ENCODE results near the gene PRSS48.
"Not testable (repeated sequence)": the region's sequence is repeated elsewhere in the genome, so short reads cannot be mapped to it uniquely, and the experiment has no call there.

PRSS48 gene

GRCh38 chr4:151276787-151277562, at the start of gene PRSS48:
TSS of gene PRSS48 (plus strand) at chr4:151277161. CDS start at chr4:151277173, 12 bp downstream.
- no peak for DNase-seq

DNA sequence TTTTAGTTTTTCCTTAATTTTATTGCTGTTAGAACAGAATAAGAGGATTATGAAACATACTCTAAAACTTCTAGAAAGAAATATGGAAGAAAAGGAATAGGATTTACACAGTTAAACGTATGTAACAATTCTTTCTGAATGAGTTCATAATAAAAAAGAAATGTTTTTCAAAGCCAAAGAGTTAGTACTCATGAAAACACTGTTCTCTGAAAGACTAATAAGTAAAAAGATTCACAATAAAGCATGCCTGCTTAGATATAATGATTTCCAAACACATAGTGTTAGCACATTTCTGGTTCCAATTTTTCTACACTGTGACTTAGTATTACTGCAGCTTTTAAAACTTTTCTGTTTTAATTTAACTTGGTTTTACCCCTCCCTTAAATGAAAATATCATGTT, 49.8 kb upstream of the PRSS48 start:
- no peak for DNase-seq

GRCh38 chr4:151227731-151228130, 49.2 kb upstream of the PRSS48 start:
- DNase-seq: no peak

- no peak for DNase-seq
Observed at GRCh38 chr4:151228189-151229119, 48.5 kb upstream of the PRSS48 start.

GRCh38 chr4:151231915-151232595, 44.9 kb upstream of the PRSS48 start:
- DNase-seq: no peak

GRCh38 chr4:151233600-151233999, 43.4 kb upstream of the PRSS48 start:
- no peak for DNase-seq

GRCh38 chr4:151235373-151235772, 41.6 kb upstream of the PRSS48 start:
- DNase-seq: not testable (repeated sequence)

DNA sequence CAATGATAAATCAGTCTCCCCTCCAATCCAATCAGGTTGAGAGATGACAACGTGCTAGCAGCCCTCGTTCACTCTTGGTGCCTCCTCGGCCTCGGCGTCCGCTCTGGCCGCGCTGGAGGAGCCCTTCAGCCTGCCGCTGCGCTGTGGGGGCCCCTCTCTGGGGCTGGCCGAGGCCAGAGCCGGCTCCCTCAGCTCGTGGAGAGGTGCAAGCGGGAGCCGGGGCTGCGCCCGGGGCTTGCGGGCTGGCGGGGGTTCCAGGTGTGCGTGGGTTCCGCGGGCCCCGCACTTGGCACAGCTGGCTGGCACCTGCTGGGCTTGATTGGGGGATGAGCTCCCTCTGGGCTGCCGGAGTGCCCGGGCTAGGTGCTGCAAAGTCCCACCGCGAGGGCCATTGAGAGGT, 40.9 kb upstream of the PRSS48 start:
- DNase-seq: no peak

- DNase-seq: no peak
Observed at GRCh38 chr4:151238477-151238876, 38.5 kb upstream of the PRSS48 start.

DNA sequence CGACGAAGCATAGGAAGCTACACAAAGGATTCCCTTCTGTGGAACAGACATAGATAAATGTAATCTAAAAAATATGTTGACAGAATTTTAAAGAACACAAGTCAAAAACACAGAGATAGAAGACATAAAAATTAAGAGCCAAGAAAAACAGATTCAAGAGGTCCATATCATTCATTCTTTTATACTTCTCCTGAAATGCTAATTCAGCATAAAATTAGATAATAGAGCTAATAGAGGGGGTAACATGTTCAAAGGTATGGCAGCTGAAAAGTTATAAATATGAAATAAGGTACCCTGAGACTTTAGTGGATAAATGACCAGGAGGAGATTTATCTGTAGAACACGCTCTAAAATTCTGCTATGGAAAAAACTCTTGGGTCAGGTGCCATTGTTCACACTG, 37.4 kb upstream of the PRSS48 start:
- no peak for DNase-seq

GRCh38 chr4:151242305-151242704, 34.7 kb upstream of the PRSS48 start:
- DNase-seq: no peak

DNA sequence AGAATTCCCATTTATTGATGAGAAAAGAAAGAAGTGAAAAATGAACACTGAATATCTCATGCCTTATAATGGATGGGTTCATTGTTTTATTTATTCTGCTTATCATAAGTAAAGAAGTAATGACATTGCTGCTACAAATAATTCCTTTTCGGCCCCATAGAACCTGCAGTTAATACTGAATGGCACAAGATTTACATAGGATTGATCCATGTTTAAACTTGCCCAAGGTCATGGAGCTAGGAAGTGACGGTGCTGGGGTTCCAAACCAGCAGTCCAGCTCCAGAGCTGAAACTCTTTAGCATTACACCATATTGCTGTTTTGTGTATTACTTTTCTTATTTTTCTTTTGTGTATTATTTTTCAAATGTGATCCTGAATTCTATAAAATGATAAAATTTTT, 30.2 kb upstream of the PRSS48 start:
- no peak for DNase-seq

DNA sequence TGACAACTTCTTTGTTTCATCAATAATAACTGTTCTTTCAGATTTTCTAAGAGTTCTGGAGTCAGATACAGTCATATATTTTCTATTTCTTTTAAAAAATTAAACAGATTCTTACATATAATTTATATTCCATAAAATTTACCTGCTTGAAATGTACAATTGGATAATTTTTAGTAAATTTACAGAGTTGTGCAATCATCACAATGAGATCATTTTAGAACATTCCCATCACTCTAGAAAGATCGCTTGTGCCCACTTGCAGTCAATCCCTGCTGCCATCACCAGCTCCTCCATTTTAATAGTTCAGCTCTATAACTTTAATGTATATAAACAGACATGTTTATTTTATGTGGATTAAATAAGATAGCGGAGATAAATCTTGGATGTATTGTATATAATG, 29.6 kb upstream of the PRSS48 start:
- no peak for DNase-seq

- no peak for DNase-seq
Observed at GRCh38 chr4:151248519-151248918, 28.4 kb upstream of the PRSS48 start.

DNA sequence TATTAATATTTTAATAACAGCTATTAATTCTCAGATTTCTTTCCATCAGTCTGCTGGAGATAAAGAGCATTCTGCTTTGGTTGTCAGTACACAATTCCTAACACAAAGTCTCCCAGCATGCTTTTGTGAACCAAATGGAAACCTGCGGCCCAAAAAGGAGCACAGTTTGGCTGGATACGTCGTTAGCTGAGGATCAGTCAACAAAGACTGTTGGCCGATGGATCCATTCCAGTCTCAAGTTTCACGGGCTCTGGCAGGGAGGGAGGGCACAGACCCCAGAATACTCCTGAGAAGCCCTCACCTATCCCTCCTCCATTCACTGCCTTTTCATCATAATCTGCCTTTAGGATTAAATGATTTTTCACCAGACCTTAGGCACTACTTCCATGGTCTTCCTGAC, 26.3 kb upstream of the PRSS48 start:
- no peak for DNase-seq

DNA sequence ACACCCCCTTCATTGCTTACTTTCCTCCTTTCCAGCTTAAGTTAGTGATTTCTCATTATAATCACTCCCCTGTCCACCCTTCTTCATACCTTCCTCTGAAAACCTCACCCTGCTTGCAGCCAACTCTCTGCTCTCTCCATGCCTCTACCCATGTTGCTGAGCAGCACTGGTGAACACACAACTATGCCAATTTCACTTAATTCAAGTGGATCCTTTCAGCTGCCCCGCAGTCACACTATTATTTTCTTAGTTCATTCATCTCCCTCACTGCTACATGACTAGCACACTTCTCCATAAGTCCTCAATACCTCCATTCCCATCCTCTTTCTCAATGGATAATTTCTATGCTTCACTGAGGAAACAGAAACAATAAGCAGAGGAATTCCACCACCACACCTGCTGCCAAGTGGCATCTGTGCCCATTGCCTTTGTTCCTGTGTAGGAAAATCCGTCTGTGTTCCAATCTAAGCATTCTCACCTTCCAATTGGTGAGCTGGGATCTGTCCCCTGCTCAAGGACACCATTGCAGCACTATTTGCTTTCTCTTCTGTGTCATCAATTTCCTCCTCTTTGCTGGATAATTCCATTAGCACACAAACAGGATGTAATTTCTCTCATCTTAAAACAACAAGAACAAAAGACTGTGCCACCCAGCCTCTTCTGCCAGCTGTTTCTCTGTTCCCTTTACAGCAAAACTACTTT, 25.2 kb upstream of the PRSS48 start:
- no peak for DNase-seq

GRCh38 chr4:151255226-151255625, 21.7 kb upstream of the PRSS48 start:
- not testable (repeated sequence) for DNase-seq

DNA sequence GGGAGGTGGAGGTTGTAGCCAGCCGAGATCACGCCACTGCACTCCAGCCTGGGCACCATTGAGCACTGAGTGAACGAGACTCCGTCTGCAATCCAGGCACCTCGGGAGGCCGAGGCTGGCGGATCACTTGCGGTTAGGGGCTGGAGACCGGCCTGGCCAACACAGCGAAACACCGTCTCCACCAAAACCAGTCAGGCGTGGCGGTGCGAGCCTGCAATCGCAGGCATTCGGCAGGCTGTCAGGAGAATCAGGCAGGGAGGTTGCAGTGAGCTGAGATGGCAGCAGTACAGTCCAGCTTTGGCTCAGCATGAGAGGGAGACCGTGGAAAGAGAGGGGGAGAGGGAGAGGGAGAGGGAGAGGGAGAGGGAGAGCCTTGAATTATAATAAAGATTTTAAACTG, 21.3 kb upstream of the PRSS48 start:
- not testable (repeated sequence) for DNase-seq

GRCh38 chr4:151256134-151256533, 20.8 kb upstream of the PRSS48 start:
- no peak for DNase-seq

- DNase-seq: no peak
Observed at GRCh38 chr4:151257704-151258103, 19.3 kb upstream of the PRSS48 start.

DNA sequence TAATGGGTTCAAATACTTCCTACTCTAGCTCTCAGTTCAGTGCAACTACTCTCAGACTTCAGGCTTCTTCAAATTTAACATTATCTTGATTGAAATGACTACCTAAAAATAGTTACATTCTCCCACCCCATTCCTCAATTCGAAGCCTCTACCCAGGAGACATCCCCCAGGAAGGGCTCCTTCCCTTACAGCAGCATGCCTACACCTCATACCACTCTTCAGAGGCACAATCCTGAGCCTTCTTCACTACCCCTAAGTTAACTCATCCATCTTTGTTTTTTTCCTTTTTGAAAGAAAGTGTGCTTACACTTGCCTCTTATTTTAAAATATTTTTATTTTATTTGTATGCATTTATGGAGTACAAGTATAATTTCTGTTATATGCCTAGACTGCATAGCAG, 17.2 kb upstream of the PRSS48 start:
- no peak for DNase-seq

- DNase-seq: no peak
Observed at GRCh38 chr4:151260526-151260925, 16.4 kb upstream of the PRSS48 start.

- no peak for DNase-seq
Observed at GRCh38 chr4:151263455-151263854, 13.5 kb upstream of the PRSS48 start.
